AG04449 (cell line): Measurements from ENCODE around the gene DENND1A.
"Not testable (repeated sequence)": the region's sequence is repeated elsewhere in the genome, so short reads cannot be mapped to it uniquely, and the experiment has no call there.

Experiments used
- CTCF ChIA-PET: fragments of 350-600 bp; formaldehyde crosslinking; extraction: SDS; loops from one replicate; lab custom pipeline; 2021; ENCODE audit warnings: antibody characterized with exemption; lab: Yijun Ruan, JAX
- POLR2A ChIA-PET: fragments of 400-600, 350-600 bp; formaldehyde crosslinking; extraction: SDS; loops from one replicate; lab custom pipeline; 2020; ENCODE audit warnings: antibody characterized with exemption, inconsistent platforms; lab: Yijun Ruan, JAX
- DNase-seq: peaks from one replicate; pipeline ENCODE4 v3.0.0-alpha.2; 2010; ENCODE audit warnings: low read depth, low spot score
- H3K4me3 ChIP-seq: 2 replicates; pipeline ENCODE4 v1.5.1; 2011; ENCODE audit warnings: low read depth, mild to moderate bottlenecking, control low read depth, low read length
- TF ChIP-seq, protein P1 (sequence below): IDR thresholded peaks from one replicate; pipeline ENCODE4 v1.5.1; 2011; ENCODE audit warnings: mild to moderate bottlenecking, moderate library complexity, low read length, control low read depth, inconsistent platforms; ENCODE audit not compliant: insufficient read depth; ENCODE audit errors: missing control alignments

The DENND1A gene

DNA sequence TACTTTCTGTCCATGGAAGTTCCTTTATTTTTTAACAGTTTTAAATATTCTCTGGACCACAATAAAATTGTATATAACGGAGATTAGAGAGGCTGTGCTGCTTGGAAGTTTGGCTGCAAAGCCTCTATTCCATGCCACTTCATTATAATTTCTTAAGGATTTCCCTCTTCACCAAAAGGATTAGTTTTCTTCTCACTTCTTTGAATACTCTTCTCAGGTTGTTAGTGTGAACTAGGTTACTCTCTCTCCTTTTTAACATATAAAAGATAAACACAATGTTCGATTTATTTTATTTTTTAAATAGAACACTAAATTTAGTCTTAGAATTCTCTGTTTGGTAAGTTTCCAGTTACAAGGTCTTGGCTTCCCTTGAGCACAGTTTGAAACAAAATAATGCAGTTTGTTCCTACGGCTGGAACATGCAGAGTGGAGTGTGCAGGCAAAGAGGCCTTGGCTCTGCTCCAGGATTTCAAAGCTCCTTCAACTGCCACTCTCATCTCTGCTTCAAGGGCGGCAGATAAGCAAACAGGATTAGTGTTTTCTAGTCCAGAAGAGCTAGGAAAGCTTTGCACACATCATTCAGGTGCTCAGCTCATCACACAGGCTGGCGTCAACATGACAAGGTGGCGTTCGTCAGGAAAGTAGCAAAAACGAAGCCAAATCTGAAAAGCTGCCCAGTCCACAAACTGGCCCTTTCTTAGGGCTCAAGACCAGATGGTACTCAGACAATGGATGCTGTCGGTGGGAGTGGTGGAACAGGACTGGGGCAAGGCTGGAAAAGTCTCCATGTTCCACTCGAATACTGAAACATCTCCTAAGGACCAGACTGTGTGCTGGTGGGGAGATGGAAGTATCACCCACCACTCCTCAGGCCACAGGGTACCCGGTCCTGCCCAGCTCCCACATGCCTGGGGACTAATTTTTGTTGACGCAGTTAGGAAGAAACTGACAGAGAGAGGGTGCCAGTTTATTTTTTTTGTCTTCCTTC, 287.3 kb downstream of the DENND1A start:
- TF ChIP-seq, protein P1, sequence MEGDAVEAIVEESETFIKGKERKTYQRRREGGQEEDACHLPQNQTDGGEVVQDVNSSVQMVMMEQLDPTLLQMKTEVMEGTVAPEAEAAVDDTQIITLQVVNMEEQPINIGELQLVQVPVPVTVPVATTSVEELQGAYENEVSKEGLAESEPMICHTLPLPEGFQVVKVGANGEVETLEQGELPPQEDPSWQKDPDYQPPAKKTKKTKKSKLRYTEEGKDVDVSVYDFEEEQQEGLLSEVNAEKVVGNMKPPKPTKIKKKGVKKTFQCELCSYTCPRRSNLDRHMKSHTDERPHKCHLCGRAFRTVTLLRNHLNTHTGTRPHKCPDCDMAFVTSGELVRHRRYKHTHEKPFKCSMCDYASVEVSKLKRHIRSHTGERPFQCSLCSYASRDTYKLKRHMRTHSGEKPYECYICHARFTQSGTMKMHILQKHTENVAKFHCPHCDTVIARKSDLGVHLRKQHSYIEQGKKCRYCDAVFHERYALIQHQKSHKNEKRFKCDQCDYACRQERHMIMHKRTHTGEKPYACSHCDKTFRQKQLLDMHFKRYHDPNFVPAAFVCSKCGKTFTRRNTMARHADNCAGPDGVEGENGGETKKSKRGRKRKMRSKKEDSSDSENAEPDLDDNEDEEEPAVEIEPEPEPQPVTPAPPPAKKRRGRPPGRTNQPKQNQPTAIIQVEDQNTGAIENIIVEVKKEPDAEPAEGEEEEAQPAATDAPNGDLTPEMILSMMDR = no peak
- CTCF ChIA-PET = no interaction called here
- no peak overlapping the region for H3K4me3 ChIP-seq
- no peak for DNase-seq
- POLR2A ChIA-PET = no interaction called here

DNA sequence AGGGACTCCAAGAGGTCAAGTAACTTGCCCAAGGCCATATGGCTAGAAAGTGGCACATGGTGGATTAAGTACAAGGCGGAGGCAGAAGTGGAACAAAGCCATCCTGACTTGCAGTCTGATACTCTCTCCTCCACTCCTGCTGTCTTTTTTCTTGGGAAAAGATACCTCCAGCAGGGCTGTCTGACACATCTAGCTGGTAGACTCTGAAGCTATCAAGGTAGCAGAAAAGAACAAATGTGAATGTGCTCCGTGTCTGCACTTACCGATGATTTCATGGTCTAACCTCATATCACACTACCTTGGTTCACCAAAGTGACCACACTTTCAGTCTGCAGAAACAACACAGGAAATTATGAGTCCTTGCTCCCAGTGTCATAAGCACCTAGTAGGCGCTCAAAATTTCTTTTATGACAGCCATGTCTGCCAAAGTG, 289.1 kb downstream of the DENND1A start:
- ChIA-PET POLR2A (no interaction called here), CTCF (no interaction called here)
- no peak for DNase-seq
- no peak overlapping the region for H3K4me3 ChIP-seq
- TF ChIP-seq, protein P1 = no peak

DNA sequence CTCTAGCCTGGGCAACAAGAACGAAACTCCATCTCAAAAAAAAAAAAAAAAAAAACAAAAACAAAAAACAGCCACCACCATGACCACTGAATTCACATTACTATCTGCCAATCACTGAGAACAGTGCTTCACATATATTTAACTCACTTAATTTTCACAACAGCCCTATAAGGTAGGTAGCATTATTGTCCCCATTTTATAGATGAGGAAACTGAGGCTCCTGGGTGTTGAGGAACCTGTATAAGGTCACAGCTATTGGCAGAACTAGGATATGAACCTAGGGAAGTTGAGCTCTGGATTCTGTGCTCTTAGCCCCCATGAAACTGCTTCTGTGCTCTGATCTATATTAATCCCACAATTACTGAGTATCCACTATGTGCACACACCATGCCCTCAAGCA, 290.2 kb downstream of the DENND1A start:
- TF ChIP-seq, protein P1 = no peak
- DNase-seq = no peak
- ChIA-PET POLR2A (no interaction called here), CTCF (interaction anchor here (1.4 kb wide), 1 partner anchor 402 kb away, joined by 4 read pairs; no protein-coding TSS in a partner anchor)
- H3K4me3 ChIP-seq = no peak overlapping the region

DNA sequence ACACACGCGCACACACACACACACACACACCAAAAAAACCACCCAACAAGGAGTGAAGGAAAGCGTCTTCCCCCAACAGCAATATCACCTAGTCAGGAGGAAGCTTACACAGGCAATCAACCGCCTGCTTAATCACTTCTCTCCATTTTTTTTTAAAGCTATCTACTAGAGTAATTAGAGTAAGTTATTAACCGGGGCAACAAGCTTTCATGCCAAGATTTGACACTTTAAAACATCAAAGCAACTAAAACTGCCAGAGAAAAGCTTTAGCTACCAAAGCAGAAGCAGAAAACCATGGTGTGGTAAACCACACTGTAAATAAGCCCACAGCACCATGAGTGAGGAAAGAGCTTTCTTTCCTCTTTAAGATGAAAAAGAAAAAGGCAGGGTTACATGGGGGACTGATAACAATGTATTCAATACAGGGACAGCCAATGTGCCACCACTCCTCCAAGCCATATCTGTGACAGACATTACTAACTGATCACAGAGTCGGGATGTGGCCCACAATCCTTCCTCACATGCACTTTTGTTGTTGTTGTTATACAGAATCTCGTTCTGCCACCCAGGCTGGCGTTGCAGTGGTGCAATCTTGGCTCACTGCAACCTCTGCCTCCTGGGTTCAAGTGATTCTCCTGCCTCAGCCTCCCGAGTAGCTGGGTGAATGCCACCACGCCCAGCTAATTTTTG, 291.8 kb downstream of the DENND1A start:
- POLR2A ChIA-PET = no interaction called here
- peak overlapping the region; percentile 29 for H3K4me3 ChIP-seq
- TF ChIP-seq, protein P1 = no peak
- CTCF ChIA-PET = interaction anchor here (0.6 to 2.2 kb wide), 4 partner anchors 24 to 403 kb away, joined by 3 to 10 read pairs (median 4); no protein-coding TSS in a partner anchor
- DNase-seq = no peak

DNA sequence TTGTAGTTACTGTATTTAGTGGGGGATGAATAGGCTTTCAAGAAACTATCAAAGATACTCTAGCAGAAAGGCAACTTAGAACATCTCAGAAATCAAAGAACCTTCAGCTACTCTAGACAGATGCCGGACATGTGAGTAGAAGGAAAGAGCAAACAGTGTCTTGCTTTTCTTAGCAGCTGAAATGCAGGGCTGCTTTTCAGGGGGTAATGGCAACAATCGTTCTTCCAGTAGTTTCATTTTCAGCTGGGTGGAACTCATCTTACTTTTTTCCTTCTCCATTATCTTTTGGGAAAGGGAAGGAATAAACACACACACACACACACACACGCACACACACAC, 292.4 kb downstream of the DENND1A start:
- TF ChIP-seq, protein P1 = no peak
- POLR2A ChIA-PET = no interaction called here
- DNase-seq = peak; percentile 31
- CTCF ChIA-PET = interaction anchor here (1.4 to 2.2 kb wide), 2 partner anchors 24 to 403 kb away, joined by 4 to 10 read pairs; no protein-coding TSS in a partner anchor
- peak overlapping the region; percentile 29 for H3K4me3 ChIP-seq

DNA sequence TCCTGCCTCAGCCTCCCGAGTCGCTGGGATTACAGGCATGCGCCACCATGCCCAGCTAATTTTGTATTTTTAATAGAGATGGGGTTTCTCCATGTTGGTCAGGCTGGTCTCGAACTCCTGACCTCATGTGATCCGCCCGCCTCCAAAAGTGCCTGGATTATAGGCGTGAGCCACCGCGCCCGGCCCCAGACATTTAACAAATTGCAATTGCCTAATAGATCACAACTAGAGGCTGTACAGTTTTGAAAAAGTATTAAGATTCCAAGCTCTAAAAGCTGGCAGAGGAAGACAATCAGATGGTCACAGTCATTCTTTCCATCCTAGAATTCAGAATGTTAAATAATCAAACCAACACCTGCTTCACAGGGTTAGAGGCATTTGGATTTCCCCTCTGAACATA, 293.1 kb downstream of the DENND1A start:
- ChIA-PET POLR2A (interaction anchor here (0.6 kb wide), 1 partner anchor 111 kb away, joined by 3 read pairs; no protein-coding TSS in a partner anchor), CTCF (interaction anchor here (2.2 kb wide), 1 partner anchor 404 kb away, joined by 10 read pairs; no protein-coding TSS in a partner anchor)
- DNase-seq, H3K4me3 ChIP-seq: not testable (repeated sequence)
